GM19025 (cell line): Measurements from ENCODE around the gene OR6B2.

Experiments
- ATAC-seq: cut with Tn5 transposase; IDR thresholded peaks from one replicate; pipeline ENCODE4 v1.9.1; 2021; ENCODE audit warnings: mild to moderate bottlenecking, low read depth, moderate library complexity; ENCODE audit not compliant: unreplicated experiment

The OR6B2 gene

GRCh38 chr2:240042740-240043139, 12.5 kb upstream of the OR6B2 start:
- no peak for ATAC-seq

- no peak for ATAC-seq
Observed at GRCh38 chr2:240041363-240041762, 11.1 kb upstream of the OR6B2 start.

GRCh38 chr2:240037358-240037757, 7.1 kb upstream of the OR6B2 start:
- no peak for ATAC-seq

GRCh38 chr2:240033330-240033678, 3.1 kb upstream of the OR6B2 start:
- ATAC-seq, result no peak

- no peak for ATAC-seq
Observed at GRCh38 chr2:240032406-240033329, 2.4 kb upstream of the OR6B2 start.

GRCh38 chr2:240024766-240025165, 5.5 kb downstream of the OR6B2 start:
- no peak for ATAC-seq

GRCh38 chr2:240023792-240024191, 6.4 kb downstream of the OR6B2 start:
- ATAC-seq, result no peak

- ATAC-seq, result no peak
Observed at GRCh38 chr2:240021488-240022104, 8.6 kb downstream of the OR6B2 start.

GRCh38 chr2:240018071-240018750, 12.0 kb downstream of the OR6B2 start:
- no peak for ATAC-seq

- no peak for ATAC-seq
Observed at GRCh38 chr2:240014327-240014726, 15.9 kb downstream of the OR6B2 start.

GRCh38 chr2:240013343-240013742, 16.9 kb downstream of the OR6B2 start:
- no peak for ATAC-seq

- ATAC-seq, result no peak
Observed at GRCh38 chr2:240002983-240003382, 27.2 kb downstream of the OR6B2 start.

- ATAC-seq, result no peak
Observed at GRCh38 chr2:240000671-240001070, 29.6 kb downstream of the OR6B2 start.

GRCh38 chr2:239997686-239998409, 32.4 kb downstream of the OR6B2 start:
- no peak for ATAC-seq

- no peak for ATAC-seq
Observed at GRCh38 chr2:239994086-239994485, 36.1 kb downstream of the OR6B2 start.

- no peak for ATAC-seq
Observed at GRCh38 chr2:239993291-239993690, 36.9 kb downstream of the OR6B2 start.

- ATAC-seq, result no peak
Observed at GRCh38 chr2:239991689-239992314, 38.4 kb downstream of the OR6B2 start.

GRCh38 chr2:239990966-239991365, 39.3 kb downstream of the OR6B2 start:
- no peak for ATAC-seq

GRCh38 chr2:239985356-239985755, 44.9 kb downstream of the OR6B2 start:
- no peak for ATAC-seq

- no peak for ATAC-seq
Observed at GRCh38 chr2:239984421-239985194, 45.6 kb downstream of the OR6B2 start.
